ENCODE data around the gene FGFR3. TPM values are rescaled to one million over a fixed set of nuclear protein-coding genes. Genes with fewer than 3 reads are reported as not detected.
A peak's percentile ranks its signal among the peaks of the same experiment; 100 is the strongest.

Gene FGFR3
- total RNA-seq, 3 donors from 2014 or later, result 25.5 to 79.1 (median 31.2) TPM

- intact Hi-C loops (cut with DNase I, micrococcal nuclease), result no loop called here
- peaks cover 38% of the 10 kb centered on the region for H3K4me1 ChIP-seq (ENCODE audit: low read depth)
Observed at GRCh38 chr4:1856071-1856942, 63.2 kb downstream of the FGFR3 start, which contains the start of gene LETM1. TSS of gene LETM1 (minus strand) at chr4:1856156. CDS start at chr4:1855950, 206 bp downstream.

DNA sequence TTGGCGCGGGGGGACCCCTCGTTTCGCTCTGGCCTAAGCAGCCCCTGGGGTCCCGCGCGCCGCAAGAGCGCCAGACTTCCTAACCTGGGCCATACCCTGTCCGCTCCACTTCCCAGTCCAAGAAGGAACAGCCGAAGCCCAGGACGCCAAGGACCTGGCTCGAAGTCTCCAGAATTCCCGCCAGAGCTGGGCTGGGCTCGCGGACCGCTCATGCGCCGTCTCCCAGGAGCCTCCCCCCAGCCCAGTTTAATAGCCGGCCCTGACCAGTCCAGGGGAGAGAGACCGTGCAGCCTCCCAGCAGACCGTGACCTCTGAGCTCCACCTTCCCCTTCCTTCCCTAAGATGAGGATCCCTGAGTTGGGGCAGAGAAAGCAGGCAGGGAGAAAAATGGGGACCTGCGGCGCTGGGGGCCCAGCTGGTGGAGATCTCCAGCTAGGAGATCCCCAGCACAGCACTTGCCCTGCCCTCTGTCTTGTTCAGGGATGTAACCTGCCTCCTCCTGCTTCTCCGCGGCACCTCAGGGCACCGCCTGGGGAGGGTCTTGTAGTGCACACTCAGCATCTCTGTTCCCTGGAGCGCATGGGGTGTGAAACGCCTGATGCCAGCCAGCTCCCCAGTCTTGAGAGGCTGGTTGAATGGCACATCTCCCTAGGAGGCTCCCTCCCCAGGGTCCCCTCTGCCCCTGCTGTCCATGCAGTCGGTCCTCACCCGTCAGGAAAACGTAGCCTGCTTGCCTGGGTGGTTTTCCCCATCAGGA, 64.0 kb downstream of the FGFR3 start:
- Histone ChIP-seq H3K9me3 (no peaks in the 10 kb centered on the region), H3K4me1 (ENCODE audit: low read depth) (peaks cover 31% of the 10 kb centered on the region), H3K4me3 (peak overlapping the region; percentile 86), H3K36me3 (ENCODE audit: low read depth) (no peaks in the 10 kb centered on the region)
- intact Hi-C loops (cut with DNase I, micrococcal nuclease), result no loop called here
- ATAC-seq (peak; percentile 17), DNase-seq (peak; percentile 50 to 73 (median 61))
- TF ChIP-seq CTCF (IDR thresholded peaks at IDR 0.05), result no peak

More at GRCh38 chr4:1856071-1856942, 63.2 kb downstream of the FGFR3 start, which contains the start of gene LETM1:
- DNase-seq (peak; percentile 94 to 98 (median 98)), ATAC-seq (peak; percentile 89)
- TF ChIP-seq CTCF (IDR thresholded peaks at IDR 0.05), result no peak
- no peaks in the 10 kb centered on the region for H3K9me3 ChIP-seq
- no peaks in the 10 kb centered on the region for H3K36me3 ChIP-seq (ENCODE audit: low read depth)
- peak within 1 kb of the TSS; percentile 86 for H3K4me3 ChIP-seq

GRCh38 chr4:1857931-1858330, 64.8 kb downstream of the FGFR3 start:
- ATAC-seq, result peak; percentile 7
- intact Hi-C loops (cut with DNase I, micrococcal nuclease), result no loop called here
- no peak overlapping the region for H3K4me3 ChIP-seq
- H3K9me3 ChIP-seq, result no peaks in the 10 kb centered on the region
- no peaks in the 10 kb centered on the region for H3K36me3 ChIP-seq (ENCODE audit: low read depth)
- DNase-seq, result no peak
- peaks cover 25% of the 10 kb centered on the region for H3K4me1 ChIP-seq (ENCODE audit: low read depth)
- TF ChIP-seq CTCF (IDR thresholded peaks at IDR 0.05), result no peak

Other genes with a start within 250 kb of the FGFR3 start
- gene FAM53A, start 109.0 kb upstream of the FGFR3 start, total RNA-seq, result 1 to 10 TPM in 2 of 3 donors, under 1 TPM in 1; 0.65 to 1.8 (median 1.4) TPM
- 10 to 100 TPM; 21.9 to 31.7 (median 30.6) TPM for gene SLBP, start 81.0 kb upstream of the FGFR3 start, total RNA-seq
- gene TMEM129, start 72.0 kb upstream of the FGFR3 start, total RNA-seq, result 10 to 100 TPM; 43.7 to 57.0 (median 55.6) TPM
- 10 to 100 TPM; 12.0 to 30.2 (median 12.7) TPM for gene TACC3, start 71.8 kb upstream of the FGFR3 start, total RNA-seq
- gene LETM1, start 62.9 kb downstream of the FGFR3 start, total RNA-seq, result 100 to 1,000 TPM in 2 of 3 donors, 10 to 100 TPM in 1; 85.5 to 160 (median 133) TPM
- 100 to 1,000 TPM in 1 of 3 donors, 10 to 100 TPM in 2; 82.8 to 114 (median 83.3) TPM for gene NSD2, start 78.1 kb downstream of the FGFR3 start, total RNA-seq
- gene NELFA, start 215.7 kb downstream of the FGFR3 start, total RNA-seq, result 10 to 100 TPM; 31.1 to 34.2 (median 31.5) TPM

Measured in mucosa of descending colon (tissue), 3 donors.